ENCODE measurements around the gene TFF2.

Gene TFF2

GRCh38 chr21:42343963-42344510 lies 6.8 kb downstream of the TFF2 start:
- DNase-seq = no peak

DNA sequence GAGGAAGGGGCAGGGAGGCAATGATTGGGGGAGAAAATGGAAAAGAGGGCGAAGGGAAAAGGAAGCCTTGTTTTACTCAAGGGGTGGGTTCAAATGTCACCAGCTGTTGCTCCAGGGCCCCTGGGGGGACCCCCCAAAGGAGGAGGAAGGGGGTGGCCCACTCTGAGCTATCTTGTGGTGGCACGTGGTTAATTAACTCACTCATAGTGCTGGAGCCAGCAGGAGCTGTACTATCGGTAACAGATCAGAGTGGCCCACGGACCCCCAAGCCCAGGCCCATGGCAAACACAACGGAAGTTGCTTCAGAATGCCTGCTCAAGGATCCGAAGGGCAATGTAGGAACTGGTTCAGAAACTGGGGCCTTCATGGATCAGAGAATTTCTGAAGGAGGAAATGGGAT lies 7.2 kb downstream of the TFF2 start:
- no peak for DNase-seq

- no peak for DNase-seq
These were observed 7.7 kb downstream of the TFF2 start for GRCh38 chr21:42343101-42343500.

DNA sequence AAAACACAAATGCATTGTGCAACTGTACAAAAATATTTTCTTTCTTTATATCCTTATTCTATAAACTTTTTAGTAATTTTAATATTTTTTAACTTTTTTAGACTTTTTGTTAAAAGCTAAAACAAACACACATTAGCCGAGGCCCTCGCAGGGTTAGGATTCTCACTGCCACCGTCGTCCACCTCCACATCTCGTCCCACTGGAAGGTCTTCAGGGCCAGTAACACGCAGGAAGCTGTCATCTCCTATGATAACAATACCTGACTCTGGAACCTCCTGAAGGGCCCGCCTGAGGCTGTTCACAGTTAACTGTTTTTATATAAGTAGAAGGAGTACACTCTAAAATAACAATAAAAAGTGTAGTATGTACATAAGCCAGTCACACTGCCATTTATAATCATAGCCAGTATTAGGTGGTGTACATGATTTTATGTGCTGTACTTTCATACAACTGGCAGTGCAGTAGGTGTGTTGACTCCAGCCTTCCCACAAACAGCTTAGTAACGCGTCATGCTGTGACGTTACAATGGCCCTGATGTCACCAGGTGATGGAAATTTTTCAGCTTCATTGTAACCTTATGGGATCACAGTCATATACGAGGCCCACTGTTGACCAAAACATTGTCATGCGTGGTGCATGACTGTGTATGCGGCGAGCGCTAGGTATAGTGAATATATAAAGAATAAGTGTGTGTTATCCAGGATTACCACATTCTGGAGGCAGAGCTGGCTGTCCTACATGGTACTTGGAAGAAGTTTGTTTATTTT lies 8.8 kb downstream of the TFF2 start:
- DNase-seq = no peak

GRCh38 chr21:42340187-42341050 lies 10.4 kb downstream of the TFF2 start:
- no peak for DNase-seq

- DNase-seq = no peak
These were observed 11.8 kb downstream of the TFF2 start for GRCh38 chr21:42338729-42339715.

DNA sequence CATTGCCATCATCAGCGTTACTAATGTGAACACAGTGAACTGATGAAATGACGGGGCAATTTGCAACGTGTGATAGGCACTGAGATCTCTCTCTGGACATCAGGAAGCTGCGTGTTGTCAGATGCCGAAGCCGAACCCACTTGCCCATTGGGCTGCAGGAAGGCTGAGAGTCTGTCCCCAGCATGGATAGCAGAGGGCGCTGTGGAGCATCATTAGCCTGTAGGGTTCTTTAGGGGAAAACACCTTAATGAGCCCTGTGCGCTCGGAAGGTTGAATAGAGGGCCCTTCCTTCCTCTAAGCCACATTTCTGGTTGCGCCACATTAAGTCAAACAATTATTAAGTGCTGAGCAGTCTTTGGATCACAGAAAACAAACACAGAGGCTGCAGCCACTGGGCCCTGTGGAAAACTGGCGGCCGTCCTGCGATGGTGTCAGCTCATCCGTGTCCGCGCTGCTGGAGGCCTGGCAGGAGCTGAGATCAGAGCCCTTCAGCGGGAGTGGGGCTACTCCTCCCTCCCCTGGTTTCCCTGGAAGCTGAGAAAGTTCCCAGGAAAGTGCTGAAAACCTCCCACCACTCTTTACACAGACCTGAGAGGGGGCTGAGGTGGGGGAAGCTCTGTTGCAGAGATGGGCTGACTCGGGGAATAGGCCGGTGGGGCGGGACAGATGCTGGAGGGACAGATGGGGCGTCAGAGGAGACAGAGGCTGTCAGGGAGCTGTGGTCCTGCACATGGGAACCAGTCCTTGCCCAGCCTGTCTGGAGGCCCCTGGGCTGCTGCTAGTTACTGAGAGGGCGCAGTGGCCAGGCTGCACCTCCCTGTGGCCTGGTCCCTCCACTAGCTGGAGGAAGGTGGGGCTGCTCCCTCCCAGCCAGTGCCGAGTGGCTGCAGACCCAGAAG lies 12.7 kb downstream of the TFF2 start:
- peak; percentile 83 to 84 for DNase-seq

DNA sequence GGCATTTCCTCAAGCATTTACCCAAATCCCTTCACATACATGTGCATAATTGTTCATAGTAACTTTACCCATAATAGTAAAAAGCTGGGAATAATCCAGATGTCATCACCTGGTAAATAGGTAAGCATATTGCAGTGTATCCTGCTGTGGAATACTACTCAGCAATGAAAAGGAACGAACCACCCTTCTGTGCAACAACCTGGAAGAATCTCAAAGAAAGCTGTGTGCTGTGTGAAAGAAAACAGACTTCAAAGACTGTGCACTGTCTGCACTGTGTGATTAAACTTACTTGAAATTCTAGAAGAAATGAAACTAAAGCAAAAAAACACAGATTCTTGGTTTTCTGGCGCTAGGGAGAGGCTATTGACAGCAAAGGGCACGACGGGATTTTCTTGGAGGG lies 13.5 kb downstream of the TFF2 start:
- no peak for DNase-seq

- DNase-seq = no peak
These were observed 14.7 kb downstream of the TFF2 start for GRCh38 chr21:42336054-42336453.

DNA sequence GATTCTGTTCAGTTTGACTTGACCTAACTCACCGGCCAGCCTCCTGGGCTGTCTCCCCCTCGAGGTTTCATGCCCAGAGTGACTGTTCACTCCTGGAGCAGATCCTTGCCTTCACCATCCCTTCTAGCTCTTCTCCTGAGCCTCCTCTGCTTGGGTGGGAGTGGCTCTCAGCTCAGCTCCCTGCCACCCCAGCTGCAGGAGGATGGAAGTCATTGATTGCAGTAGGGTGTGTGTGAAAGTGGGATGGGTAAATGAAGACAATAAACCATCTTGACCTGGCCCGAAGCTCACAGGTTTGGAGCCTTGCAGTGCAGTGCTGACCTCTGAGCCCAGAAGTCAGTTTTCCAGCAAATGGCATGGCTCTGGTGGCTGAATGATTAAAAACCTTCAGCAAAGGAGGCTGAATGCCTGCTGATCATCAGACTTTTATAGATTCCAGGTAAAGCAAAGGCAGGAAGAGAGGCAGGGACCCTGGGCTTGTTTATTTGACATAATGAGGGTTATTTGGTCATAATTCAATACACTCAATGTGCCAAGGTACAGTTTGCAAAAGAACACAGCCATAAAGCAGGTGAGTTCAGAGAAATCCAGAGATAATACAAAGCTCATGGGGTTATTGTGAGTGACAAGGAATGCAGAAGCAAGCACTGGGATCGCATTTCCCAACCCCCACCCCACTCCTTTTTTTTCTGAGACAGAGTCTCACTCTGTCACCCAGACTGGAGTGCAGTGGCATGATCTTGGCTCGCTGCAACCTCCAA lies 18.1 kb downstream of the TFF2 start:
- DNase-seq = no peak

GRCh38 chr21:42331660-42332059 lies 19.1 kb downstream of the TFF2 start:
- DNase-seq = no peak

GRCh38 chr21:42330380-42331371 lies 20.1 kb downstream of the TFF2 start:
- DNase-seq = no peak

- DNase-seq = no peak
These were observed 25.9 kb downstream of the TFF2 start for GRCh38 chr21:42324896-42325295.

DNA sequence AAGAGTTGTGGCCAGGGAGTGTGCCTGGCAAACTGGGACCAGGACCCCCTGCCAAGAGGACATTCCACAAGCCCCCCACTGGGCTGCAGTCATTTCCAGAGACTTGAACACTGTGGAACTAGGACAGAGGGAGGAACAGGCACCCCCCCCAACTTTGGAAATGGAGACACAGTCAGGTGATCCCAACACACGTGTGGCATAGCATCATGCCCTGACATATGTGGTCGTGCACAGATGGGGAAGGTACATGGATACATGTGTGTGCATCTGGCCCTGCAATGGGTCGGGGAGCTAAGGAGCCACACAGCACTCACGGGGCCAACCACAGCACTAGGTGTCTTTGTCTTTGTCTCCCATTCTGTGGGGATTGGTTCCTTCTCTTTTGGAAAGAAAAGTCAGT lies 28.9 kb downstream of the TFF2 start:
- no peak for DNase-seq

- DNase-seq = no peak
These were observed 29.6 kb downstream of the TFF2 start for GRCh38 chr21:42321231-42321630.

DNA sequence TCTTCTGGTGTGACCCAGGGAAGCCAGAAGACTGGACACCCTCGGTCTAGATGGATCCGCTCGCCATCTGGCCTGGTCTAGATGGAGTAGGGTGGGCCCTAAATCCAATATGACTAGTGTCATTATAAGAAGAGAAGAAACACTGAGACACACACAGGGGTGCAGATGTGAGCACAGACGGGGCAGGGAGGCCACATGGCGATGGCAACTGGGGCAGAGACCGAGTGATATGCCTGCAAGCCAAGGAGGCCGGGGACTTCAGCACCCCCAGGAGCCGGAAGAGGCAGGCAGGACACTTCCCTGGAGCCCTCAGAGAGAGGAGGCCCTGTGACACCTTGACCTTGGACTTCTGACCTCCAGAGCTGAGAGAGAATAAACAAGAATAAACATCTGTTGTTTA lies 30.0 kb downstream of the TFF2 start:
- DNase-seq = no peak

DNA sequence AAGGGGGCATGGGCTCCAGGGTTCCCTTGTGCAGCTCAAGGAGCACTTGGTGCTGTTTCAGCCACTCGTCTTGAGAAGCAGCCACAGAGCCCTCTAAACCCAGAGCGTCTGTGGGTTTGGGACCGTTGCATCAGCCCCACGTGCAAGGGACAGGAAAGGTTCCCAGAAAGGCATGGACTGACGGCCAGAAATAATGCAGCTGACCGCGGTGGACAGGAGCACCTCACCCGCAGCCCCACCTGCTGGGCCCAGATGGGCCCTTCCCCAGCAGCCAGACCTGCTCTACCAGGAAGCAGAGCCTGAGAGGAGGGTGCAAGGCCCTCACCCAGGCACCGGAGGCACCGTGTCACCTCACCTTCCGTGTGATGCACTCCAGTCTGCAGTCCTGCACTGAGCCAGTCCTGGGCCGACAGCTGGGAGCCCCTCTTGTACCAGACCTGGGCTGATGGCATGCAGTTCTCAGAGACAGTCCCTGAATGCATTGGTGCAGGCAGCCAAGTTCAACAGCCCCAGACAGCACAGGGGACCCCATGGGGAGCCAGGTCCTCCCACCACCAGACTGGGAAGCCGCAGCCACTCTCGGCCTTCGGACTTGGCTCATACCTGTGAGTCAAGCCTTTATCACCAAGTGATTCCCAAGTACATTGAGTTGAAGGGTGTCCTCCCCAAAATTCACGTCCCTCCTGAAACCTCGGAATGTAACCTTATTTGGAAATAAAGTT lies 30.8 kb downstream of the TFF2 start:
- no peak for DNase-seq

GRCh38 chr21:42319376-42319775 lies 31.4 kb downstream of the TFF2 start:
- peak in 1 of 2 donors; percentile 29 for DNase-seq
